ENCODE data around the gene CYREN. TPM values are rescaled to one million over a fixed set of nuclear protein-coding genes. Genes with fewer than 3 reads are reported as not detected.
A peak's percentile ranks its signal among the peaks of the same experiment; 100 is the strongest.

Gene CYREN
- total and polyA plus RNA-seq, 2 of the 13 experiments (the other 11 are each of a cell fraction or from before 2014, with no cell fraction given) = 20.7 to 60.7 TPM

DNA sequence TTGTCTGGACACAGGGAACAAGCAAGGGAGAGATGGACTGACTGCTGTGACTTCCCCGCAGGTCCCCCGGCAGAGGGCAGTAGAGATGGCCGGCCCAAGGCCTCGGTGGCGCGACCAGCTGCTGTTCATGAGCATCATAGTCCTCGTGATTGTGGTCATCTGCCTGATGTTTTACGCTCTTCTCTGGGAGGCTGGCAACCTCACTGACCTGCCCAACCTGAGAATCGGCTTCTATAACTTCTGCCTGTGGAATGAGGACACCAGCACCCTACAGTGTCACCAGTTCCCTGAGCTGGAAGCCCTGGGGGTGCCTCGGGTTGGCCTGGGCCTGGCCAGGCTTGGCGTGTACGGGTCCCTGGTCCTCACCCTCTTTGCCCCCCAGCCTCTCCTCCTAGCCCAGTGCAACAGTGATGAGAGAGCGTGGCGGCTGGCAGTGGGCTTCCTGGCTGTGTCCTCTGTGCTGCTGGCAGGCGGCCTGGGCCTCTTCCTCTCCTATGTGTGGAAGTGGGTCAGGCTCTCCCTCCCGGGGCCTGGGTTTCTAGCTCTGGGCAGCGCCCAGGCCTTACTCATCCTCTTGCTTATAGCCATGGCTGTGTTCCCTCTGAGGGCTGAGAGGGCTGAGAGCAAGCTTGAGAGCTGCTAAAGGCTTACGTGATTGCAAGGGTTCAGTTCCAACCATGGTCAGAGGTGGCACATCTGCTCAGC is 6.0 kb downstream of the CYREN start (continued):
- no peak for TF ChIP-seq TBX3 (IDR thresholded peaks at IDR 0.05; ENCODE audit: borderline replicate concordance)
- TF ChIP-seq MTF1 (CRISPR knock-in tag; IDR thresholded peaks at IDR 0.05) = no peak
- no peak for TF ChIP-seq ZFY (CRISPR knock-in tag; IDR thresholded peaks at IDR 0.05)
- TF ChIP-seq, protein P1, sequence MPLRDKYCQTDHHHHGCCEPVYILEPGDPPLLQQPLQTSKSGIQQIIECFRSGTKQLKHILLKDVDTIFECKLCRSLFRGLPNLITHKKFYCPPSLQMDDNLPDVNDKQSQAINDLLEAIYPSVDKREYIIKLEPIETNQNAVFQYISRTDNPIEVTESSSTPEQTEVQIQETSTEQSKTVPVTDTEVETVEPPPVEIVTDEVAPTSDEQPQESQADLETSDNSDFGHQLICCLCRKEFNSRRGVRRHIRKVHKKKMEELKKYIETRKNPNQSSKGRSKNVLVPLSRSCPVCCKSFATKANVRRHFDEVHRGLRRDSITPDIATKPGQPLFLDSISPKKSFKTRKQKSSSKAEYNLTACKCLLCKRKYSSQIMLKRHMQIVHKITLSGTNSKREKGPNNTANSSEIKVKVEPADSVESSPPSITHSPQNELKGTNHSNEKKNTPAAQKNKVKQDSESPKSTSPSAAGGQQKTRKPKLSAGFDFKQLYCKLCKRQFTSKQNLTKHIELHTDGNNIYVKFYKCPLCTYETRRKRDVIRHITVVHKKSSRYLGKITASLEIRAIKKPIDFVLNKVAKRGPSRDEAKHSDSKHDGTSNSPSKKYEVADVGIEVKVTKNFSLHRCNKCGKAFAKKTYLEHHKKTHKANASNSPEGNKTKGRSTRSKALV (CRISPR knock-in tag; IDR thresholded peaks at IDR 0.05) = no peak
- TF ChIP-seq ZNF737 (CRISPR knock-in tag; IDR thresholded peaks at IDR 0.05; ENCODE audit: borderline replicate concordance) = no peak
- TF ChIP-seq ZMAT3 (CRISPR knock-in tag; conservative IDR thresholded peaks at IDR 0.05) = no peak
- TF ChIP-seq ZNF441 (CRISPR knock-in tag; IDR thresholded peaks at IDR 0.05; ENCODE audit: borderline replicate concordance) = no peak
- TF ChIP-seq FOSL1 (CRISPR knock-in tag; IDR thresholded peaks at IDR 0.05; ENCODE audit: borderline replicate concordance) = no peak
- TF ChIP-seq SMAD1 (CRISPR knock-in tag; IDR thresholded peaks at IDR 0.05; ENCODE audit: borderline replicate concordance, low read depth) = no peak
- no peak for TF ChIP-seq ZNF234 (CRISPR knock-in tag; conservative IDR thresholded peaks at IDR 0.05)
- no peak for TF ChIP-seq ZNF691 (CRISPR knock-in tag; IDR thresholded peaks at IDR 0.05; ENCODE audit: borderline replicate concordance, low read depth)
- TF ChIP-seq ZNF496 (CRISPR knock-in tag; IDR thresholded peaks at IDR 0.05; ENCODE audit: insufficient replicate concordance) = no peak
- TF ChIP-seq ZNF777 (CRISPR knock-in tag; IDR thresholded peaks at IDR 0.05) = no peak
- no peak for TF ChIP-seq ERF (CRISPR knock-in tag; IDR thresholded peaks at IDR 0.05)
- TF ChIP-seq, protein P2, sequence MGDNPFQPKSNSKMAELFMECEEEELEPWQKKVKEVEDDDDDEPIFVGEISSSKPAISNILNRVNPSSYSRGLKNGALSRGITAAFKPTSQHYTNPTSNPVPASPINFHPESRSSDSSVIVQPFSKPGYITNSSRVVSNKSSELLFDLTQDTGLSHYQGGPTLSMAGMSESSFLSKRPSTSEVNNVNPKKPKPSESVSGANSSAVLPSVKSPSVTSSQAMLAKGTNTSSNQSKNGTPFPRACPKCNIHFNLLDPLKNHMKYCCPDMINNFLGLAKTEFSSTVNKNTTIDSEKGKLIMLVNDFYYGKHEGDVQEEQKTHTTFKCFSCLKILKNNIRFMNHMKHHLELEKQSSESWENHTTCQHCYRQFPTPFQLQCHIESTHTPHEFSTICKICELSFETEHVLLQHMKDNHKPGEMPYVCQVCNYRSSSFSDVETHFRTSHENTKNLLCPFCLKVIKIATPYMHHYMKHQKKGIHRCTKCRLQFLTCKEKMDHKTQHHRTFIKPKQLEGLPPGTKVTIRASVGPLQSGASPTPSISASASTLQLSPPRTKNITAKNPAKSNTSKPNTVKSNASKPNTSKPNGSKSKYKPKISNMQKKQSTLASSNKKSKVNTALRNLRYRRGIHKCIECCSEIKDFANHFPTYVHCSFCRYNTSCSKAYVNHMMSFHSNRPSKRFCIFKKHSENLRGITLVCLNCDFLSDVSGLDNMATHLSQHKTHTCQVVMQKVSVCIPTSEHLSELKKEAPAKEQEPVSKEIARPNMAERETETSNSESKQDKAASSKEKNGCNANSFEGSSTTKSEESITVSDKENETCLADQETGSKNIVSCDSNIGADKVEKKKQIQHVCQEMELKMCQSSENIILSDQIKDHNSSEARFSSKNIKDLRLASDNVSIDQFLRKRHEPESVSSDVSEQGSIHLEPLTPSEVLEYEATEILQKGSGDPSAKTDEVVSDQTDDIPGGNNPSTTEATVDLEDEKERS (CRISPR knock-in tag; IDR thresholded peaks at IDR 0.05) = no peak
- TF ChIP-seq ZNF615 (CRISPR knock-in tag; IDR thresholded peaks at IDR 0.05; ENCODE audit: borderline replicate concordance) = no peak
- TF ChIP-seq, protein P3, sequence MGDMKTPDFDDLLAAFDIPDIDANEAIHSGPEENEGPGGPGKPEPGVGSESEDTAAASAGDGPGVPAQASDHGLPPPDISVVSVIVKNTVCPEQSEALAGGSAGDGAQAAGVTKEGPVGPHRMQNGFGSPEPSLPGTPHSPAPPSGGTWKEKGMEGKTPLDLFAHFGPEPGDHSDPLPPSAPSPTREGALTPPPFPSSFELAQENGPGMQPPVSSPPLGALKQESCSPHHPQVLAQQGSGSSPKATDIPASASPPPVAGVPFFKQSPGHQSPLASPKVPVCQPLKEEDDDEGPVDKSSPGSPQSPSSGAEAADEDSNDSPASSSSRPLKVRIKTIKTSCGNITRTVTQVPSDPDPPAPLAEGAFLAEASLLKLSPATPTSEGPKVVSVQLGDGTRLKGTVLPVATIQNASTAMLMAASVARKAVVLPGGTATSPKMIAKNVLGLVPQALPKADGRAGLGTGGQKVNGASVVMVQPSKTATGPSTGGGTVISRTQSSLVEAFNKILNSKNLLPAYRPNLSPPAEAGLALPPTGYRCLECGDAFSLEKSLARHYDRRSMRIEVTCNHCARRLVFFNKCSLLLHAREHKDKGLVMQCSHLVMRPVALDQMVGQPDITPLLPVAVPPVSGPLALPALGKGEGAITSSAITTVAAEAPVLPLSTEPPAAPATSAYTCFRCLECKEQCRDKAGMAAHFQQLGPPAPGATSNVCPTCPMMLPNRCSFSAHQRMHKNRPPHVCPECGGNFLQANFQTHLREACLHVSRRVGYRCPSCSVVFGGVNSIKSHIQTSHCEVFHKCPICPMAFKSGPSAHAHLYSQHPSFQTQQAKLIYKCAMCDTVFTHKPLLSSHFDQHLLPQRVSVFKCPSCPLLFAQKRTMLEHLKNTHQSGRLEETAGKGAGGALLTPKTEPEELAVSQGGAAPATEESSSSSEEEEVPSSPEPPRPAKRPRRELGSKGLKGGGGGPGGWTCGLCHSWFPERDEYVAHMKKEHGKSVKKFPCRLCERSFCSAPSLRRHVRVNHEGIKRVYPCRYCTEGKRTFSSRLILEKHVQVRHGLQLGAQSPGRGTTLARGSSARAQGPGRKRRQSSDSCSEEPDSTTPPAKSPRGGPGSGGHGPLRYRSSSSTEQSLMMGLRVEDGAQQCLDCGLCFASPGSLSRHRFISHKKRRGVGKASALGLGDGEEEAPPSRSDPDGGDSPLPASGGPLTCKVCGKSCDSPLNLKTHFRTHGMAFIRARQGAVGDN (CRISPR knock-in tag; IDR thresholded peaks at IDR 0.05) = peak; percentile 60
- TF ChIP-seq GATA4 (IDR thresholded peaks at IDR 0.05; ENCODE audit: borderline replicate concordance, low read depth) = no peak
- TF ChIP-seq CCDC6 (CRISPR knock-in tag; IDR thresholded peaks at IDR 0.05) = no peak
- no peak for TF ChIP-seq ZZZ3 (CRISPR knock-in tag; IDR thresholded peaks at IDR 0.05; ENCODE audit: borderline replicate concordance)
